Globus pallidus (tissue), 1 donor: Measurements from ENCODE around the gene KIRREL2.
"Not testable (repeated sequence)": the region's sequence is repeated elsewhere in the genome, so short reads cannot be mapped to it uniquely, and the experiment has no call there.

ENCODE experiments used
- DNase-seq: peaks from one replicate; pipeline ENCODE4 v3.0.0-alpha.2; 2015; ENCODE audit warnings: low spot score

The KIRREL2 gene

GRCh38 chr19:35870124-35870736 is 13.5 kb downstream of the KIRREL2 start:
- peak; percentile 37 for DNase-seq

- no peak for DNase-seq
These were observed 14.1 kb downstream of the KIRREL2 start for GRCh38 chr19:35870798-35871197.

GRCh38 chr19:35871611-35872010 is 14.9 kb downstream of the KIRREL2 start:
- DNase-seq: no peak

- no peak for DNase-seq
These were observed 15.5 kb downstream of the KIRREL2 start for GRCh38 chr19:35872180-35872579.

GRCh38 chr19:35874392-35874930 is 17.8 kb downstream of the KIRREL2 start:
- DNase-seq: no peak

GRCh38 chr19:35879068-35879467 is 22.4 kb downstream of the KIRREL2 start:
- DNase-seq: no peak

GRCh38 chr19:35879770-35880317 is 23.1 kb downstream of the KIRREL2 start:
- peak; percentile 83 for DNase-seq

- peak; percentile 80 for DNase-seq
These were observed 25.6 kb downstream of the KIRREL2 start for GRCh38 chr19:35882114-35882832.

- DNase-seq: no peak
These were observed 27.2 kb downstream of the KIRREL2 start for GRCh38 chr19:35883882-35884281.

GRCh38 chr19:35885225-35885738 is 28.6 kb downstream of the KIRREL2 start:
- DNase-seq: no peak

GRCh38 chr19:35885904-35886303 is 29.2 kb downstream of the KIRREL2 start:
- no peak for DNase-seq

GRCh38 chr19:35887197-35887596 is 30.5 kb downstream of the KIRREL2 start:
- no peak for DNase-seq

GRCh38 chr19:35888398-35888797 is 31.7 kb downstream of the KIRREL2 start:
- no peak for DNase-seq

- no peak for DNase-seq
These were observed 32.8 kb downstream of the KIRREL2 start for GRCh38 chr19:35889370-35890112.

- no peak for DNase-seq
These were observed 33.5 kb downstream of the KIRREL2 start for GRCh38 chr19:35890113-35890650.

- not testable (repeated sequence) for DNase-seq
These were observed 35.1 kb downstream of the KIRREL2 start for GRCh38 chr19:35891819-35892218.

- no peak for DNase-seq
These were observed 37.6 kb downstream of the KIRREL2 start for GRCh38 chr19:35894342-35894741.

- no peak for DNase-seq
These were observed 39.4 kb downstream of the KIRREL2 start for GRCh38 chr19:35895911-35896642.

GRCh38 chr19:35896643-35897040 is 39.9 kb downstream of the KIRREL2 start:
- DNase-seq: no peak

GRCh38 chr19:35897706-35898451 is 41.2 kb downstream of the KIRREL2 start:
- no peak for DNase-seq

GRCh38 chr19:35898499-35898809 is 41.7 kb downstream of the KIRREL2 start:
- DNase-seq: no peak
